Loucy (cell line): ENCODE data around the gene RITA1.
A peak's percentile ranks its signal among the peaks of the same experiment; 100 is the strongest.

Experiments used
- H2AFZ ChIP-seq: fragments of 200-600 bp; sonication (generic); 2 replicates; pipeline ENCODE4 v1.6.0; 2016; ENCODE audit warnings: antibody characterized with exemption, mild to moderate bottlenecking, low read length, moderate library complexity
- H3F3A ChIP-seq: fragments of 200-600 bp; 2 replicates; pipeline ENCODE4 v1.6.0; 2016; ENCODE audit warnings: antibody characterized with exemption, low read depth, mild to moderate bottlenecking
- H3K27me3 ChIP-seq: fragments of 200-600 bp; sonication (generic); 2 replicates; pipeline ENCODE4 v1.6.1; 2014; ENCODE audit warnings: low read length, mild to moderate bottlenecking; ENCODE audit not compliant: insufficient read depth, poor library complexity, severe bottlenecking
- H3K36me3 ChIP-seq: fragments of 200-600 bp; sonication (generic); 2 replicates; pipeline ENCODE4 v1.6.1; 2016; ENCODE audit warnings: low read length; ENCODE audit not compliant: insufficient read depth
- H3K4me1 ChIP-seq: fragments of 200-600 bp; sonication (generic); 2 replicates; pipeline ENCODE4 v1.5.1; 2014; ENCODE audit warnings: low read length, mild to moderate bottlenecking; ENCODE audit not compliant: insufficient read depth, poor library complexity, severe bottlenecking
- H3K4me2 ChIP-seq: fragments of 200-600 bp; sonication (generic); 2 replicates; pipeline ENCODE4 v1.6.0; 2014; ENCODE audit warnings: antibody characterized with exemption, low read length, low read depth, mild to moderate bottlenecking; ENCODE audit not compliant: poor library complexity, severe bottlenecking
- H3K4me3 ChIP-seq: fragments of 200-600 bp; sonication (generic); 2 replicates; pipeline ENCODE4 v1.5.1; 2014; ENCODE audit warnings: low read length, mild to moderate bottlenecking, mixed read lengths; ENCODE audit not compliant: poor library complexity, severe bottlenecking
- H3K79me2 ChIP-seq: fragments of 200-600 bp; sonication (generic); 2 replicates; pipeline ENCODE4 v1.6.1; 2014; ENCODE audit warnings: low read length; ENCODE audit not compliant: insufficient read depth
- H3K9ac ChIP-seq: fragments of 200-600 bp; sonication (generic); 2 replicates; pipeline ENCODE4 v1.6.0; 2014; ENCODE audit warnings: mild to moderate bottlenecking, low read depth, low read length, moderate library complexity; ENCODE audit not compliant: poor library complexity, severe bottlenecking
- H3K9me2 ChIP-seq: fragments of 200-600 bp; sonication (generic); replicated peaks from 2 replicates; pipeline ENCODE4 v1.6.1; 2016; ENCODE audit warnings: low read depth, low read length, mixed read lengths
- H3K9me3 ChIP-seq: fragments of 200-600 bp; sonication (generic); 2 replicates; pipeline ENCODE4 v1.6.1; 2014; ENCODE audit warnings: mild to moderate bottlenecking, antibody characterized with exemption, low read length, low read depth; ENCODE audit not compliant: insufficient read depth
- H4K20me1 ChIP-seq: fragments of 200-600 bp; sonication (generic); 2 replicates; pipeline ENCODE4 v1.6.0; 2014; ENCODE audit warnings: antibody characterized with exemption, low read length, mild to moderate bottlenecking; ENCODE audit not compliant: insufficient read depth, poor library complexity, severe bottlenecking
- EZH2phosphoT487 ChIP-seq: fragments of 200-600 bp; IDR thresholded peaks from 2 replicates; pipeline ENCODE4 v1.6.1; 2018; ENCODE audit warnings: antibody characterized with exemption, mild to moderate bottlenecking, moderate library complexity, borderline replicate concordance
- TF ChIP-seq, protein P1 (sequence below): fragments of 200-600 bp; sonication (generic); conservative IDR thresholded peaks from 2 replicates; pipeline ENCODE4 v1.5.1; 2014; ENCODE audit warnings: mild to moderate bottlenecking, antibody characterized with exemption, low read length

The RITA1 gene

DNA sequence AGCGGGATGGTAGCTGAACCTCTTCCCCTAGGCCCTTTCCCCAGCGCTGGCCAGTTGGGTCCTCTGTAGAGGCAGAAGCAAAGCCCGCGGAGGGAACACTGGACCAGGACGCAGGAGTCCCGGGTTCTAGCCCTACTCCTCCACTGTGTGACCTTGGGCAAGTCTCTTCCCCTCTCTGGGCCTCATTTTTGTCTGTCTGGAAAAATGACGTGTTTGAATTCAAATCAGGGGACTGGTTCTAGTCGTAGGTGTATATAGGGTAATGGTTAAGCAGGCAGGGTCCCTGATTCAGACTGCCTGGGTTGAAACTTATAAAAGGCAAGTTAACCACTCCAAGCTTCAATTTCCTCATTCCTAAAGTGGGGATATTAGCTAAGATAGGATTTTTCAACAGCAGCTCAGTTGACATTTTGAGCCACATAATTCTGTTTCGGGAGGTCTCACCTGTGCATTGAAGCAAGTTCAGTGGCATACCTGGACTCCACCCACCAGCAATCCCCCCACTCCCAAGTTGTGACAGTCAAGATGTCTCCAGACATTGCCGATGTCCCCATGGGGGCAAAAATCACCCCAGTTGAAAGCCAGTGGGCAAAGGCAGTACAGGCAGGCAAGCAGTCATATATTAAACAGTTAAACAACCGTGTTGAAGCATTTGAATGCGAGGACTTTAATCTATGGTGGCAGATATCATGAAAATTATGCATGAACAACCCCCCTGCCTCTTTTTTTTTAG lies 36.6 kb downstream of the RITA1 start:
- H3K4me2 ChIP-seq: peak overlapping the region; percentile 98
- no peaks in the 10 kb centered on the region for H3K9me2 ChIP-seq
- peak overlapping the region; percentile 77 for H3K9ac ChIP-seq
- TF ChIP-seq EZH2phosphoT487: no peak
- TF ChIP-seq, protein P1, sequence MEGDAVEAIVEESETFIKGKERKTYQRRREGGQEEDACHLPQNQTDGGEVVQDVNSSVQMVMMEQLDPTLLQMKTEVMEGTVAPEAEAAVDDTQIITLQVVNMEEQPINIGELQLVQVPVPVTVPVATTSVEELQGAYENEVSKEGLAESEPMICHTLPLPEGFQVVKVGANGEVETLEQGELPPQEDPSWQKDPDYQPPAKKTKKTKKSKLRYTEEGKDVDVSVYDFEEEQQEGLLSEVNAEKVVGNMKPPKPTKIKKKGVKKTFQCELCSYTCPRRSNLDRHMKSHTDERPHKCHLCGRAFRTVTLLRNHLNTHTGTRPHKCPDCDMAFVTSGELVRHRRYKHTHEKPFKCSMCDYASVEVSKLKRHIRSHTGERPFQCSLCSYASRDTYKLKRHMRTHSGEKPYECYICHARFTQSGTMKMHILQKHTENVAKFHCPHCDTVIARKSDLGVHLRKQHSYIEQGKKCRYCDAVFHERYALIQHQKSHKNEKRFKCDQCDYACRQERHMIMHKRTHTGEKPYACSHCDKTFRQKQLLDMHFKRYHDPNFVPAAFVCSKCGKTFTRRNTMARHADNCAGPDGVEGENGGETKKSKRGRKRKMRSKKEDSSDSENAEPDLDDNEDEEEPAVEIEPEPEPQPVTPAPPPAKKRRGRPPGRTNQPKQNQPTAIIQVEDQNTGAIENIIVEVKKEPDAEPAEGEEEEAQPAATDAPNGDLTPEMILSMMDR: no peak
- no peaks in the 10 kb centered on the region for H3K27me3 ChIP-seq
- H3F3A ChIP-seq: no peaks in the 10 kb centered on the region
- no peaks in the 10 kb centered on the region for H3K79me2 ChIP-seq
- peak overlapping the region; percentile 81 for H3K4me3 ChIP-seq
- H3K9me3 ChIP-seq: no peaks in the 10 kb centered on the region
- H3K36me3 ChIP-seq: no peaks in the 10 kb centered on the region
- peak overlapping the region; percentile 59 for H2AFZ ChIP-seq
- peaks cover 17% of the 10 kb centered on the region for H3K4me1 ChIP-seq
- H4K20me1 ChIP-seq: no peaks in the 10 kb centered on the region

DNA sequence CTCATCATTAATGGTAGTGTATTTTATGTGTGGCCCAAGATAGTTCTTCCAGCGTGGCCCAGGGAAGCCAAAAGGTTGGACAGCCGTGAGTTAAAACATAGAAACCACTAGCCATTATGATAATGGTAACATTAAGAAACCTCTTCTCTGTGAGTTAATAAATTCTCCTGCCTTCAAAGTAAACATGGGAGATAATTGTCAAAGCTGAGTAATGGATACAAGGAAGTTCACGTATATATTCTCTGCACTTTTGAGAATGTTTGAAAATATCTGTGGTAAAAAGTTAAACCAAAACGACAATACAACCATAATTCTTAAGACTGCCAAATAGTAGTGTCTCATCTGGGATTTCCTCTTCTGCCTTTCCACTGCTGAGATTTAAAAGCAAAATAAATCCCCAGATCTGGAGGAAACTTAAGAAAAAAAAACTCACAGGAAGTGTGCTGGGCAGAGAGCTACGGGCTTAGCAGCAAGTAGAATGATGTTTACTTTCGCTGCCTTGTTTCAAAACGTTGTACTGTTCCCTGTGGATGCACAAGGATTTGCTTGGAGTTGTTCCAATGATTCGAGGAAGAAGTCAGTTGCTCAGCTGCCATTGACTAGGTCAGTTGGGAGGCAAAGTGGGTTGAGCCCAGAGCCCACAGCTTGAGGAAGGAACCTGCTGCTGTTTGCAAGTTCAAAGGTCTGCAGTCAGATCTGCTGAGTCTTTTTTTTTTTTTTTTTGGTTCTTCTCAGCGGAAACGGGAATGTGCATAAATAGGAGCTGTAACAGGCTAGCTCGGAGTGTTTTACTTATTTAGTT lies 37.4 kb downstream of the RITA1 start:
- no peak overlapping the region for H2AFZ ChIP-seq
- no peaks in the 10 kb centered on the region for H3K79me2 ChIP-seq
- no peaks in the 10 kb centered on the region for H3K27me3 ChIP-seq
- no peak overlapping the region for H3K9ac ChIP-seq
- no peaks in the 10 kb centered on the region for H3K36me3 ChIP-seq
- no peaks in the 10 kb centered on the region for H3K9me2 ChIP-seq
- peak overlapping the region; percentile 98 for H3K4me2 ChIP-seq
- no peaks in the 10 kb centered on the region for H3K9me3 ChIP-seq
- no peaks in the 10 kb centered on the region for H4K20me1 ChIP-seq
- no peaks in the 10 kb centered on the region for H3F3A ChIP-seq
- TF ChIP-seq EZH2phosphoT487: no peak
- TF ChIP-seq, protein P1: no peak
- H3K4me3 ChIP-seq: peak overlapping the region; percentile 81
- peaks cover 17% of the 10 kb centered on the region for H3K4me1 ChIP-seq

DNA sequence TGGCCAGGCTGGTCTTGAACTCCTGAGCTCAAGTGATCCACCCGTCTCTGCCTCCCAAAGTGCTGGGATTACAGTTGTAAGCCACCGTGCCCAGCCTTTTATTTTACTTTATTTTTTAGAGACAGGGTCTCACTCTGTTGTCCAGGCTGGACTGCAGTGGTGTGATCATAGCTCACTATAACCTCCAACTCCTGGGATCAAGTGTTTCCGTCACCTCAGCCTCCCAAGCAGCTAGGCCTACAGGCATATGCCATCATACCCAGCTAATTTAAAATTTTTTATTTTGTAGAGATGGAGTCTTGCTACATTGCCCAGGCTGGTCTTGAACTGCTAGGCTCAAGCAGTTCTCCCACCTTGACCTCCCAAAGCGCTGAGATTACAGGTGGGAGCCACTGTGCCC lies 39.4 kb downstream of the RITA1 start:
- no peaks in the 10 kb centered on the region; the same call in 1 of the 2 replicates for H3F3A ChIP-seq
- no peaks in the 10 kb centered on the region for H3K9me3 ChIP-seq
- H3K79me2 ChIP-seq: no peaks in the 10 kb centered on the region
- TF ChIP-seq EZH2phosphoT487: no peak
- TF ChIP-seq, protein P1: no peak
- H3K4me1 ChIP-seq: peaks cover 27% of the 10 kb centered on the region
- H3K4me2 ChIP-seq: no peak overlapping the region
- no peaks in the 10 kb centered on the region for H3K9me2 ChIP-seq
- no peak overlapping the region for H2AFZ ChIP-seq
- no peaks in the 10 kb centered on the region for H3K36me3 ChIP-seq
- H3K4me3 ChIP-seq: no peak overlapping the region
- H3K9ac ChIP-seq: no peak overlapping the region
- no peaks in the 10 kb centered on the region for H3K27me3 ChIP-seq
- H4K20me1 ChIP-seq: no peaks in the 10 kb centered on the region
